Adipocyte (in vitro differentiated cells): ENCODE results near the gene ITGA1.

Source experiments
- DNase-seq: peaks from one replicate; pipeline ENCODE4 v3.0.0-alpha.2; 2015; ENCODE audit warnings: low read depth
- H3K27me3 ChIP-seq: replicated peaks from 2 replicates; pipeline ENCODE4 v1.7.0; 2013; ENCODE audit warnings: mild to moderate bottlenecking, low read length, moderate library complexity; ENCODE audit not compliant: control insufficient read depth, insufficient read depth
- H3K36me3 ChIP-seq: 2 replicates; pipeline ENCODE4 v1.7.0; 2013; ENCODE audit warnings: low read length, mild to moderate bottlenecking, moderate library complexity; ENCODE audit not compliant: control insufficient read depth, insufficient read depth, severe bottlenecking
- H3K4me1 ChIP-seq: 2 replicates; pipeline ENCODE4 v1.7.0; 2013; ENCODE audit warnings: mild to moderate bottlenecking, low read length, moderate library complexity; ENCODE audit not compliant: control insufficient read depth, insufficient read depth
- H3K4me3 ChIP-seq: 2 replicates; pipeline ENCODE4 v1.7.0; 2013; ENCODE audit warnings: mild to moderate bottlenecking, low read length, moderate library complexity
- H3K9ac ChIP-seq: 2 replicates; pipeline ENCODE4 v1.7.0; 2013; ENCODE audit warnings: mild to moderate bottlenecking, low read length, moderate library complexity
- H3K9me3 ChIP-seq: 2 replicates; pipeline ENCODE4 v1.7.0; 2013; ENCODE audit warnings: mild to moderate bottlenecking, low read length, moderate library complexity; ENCODE audit not compliant: control insufficient read depth

ITGA1 gene

GRCh38 chr5:52869391-52869790, 81.7 kb downstream of the ITGA1 start:
- DNase-seq = no peak
- Histone ChIP-seq H3K36me3 (no peaks in the 10 kb centered on the region), H3K27me3 (no peaks in the 10 kb centered on the region), H3K4me3 (no peak overlapping the region), H3K9me3 (peaks cover 2% of the 10 kb centered on the region), H3K4me1 (peaks cover 30% of the 10 kb centered on the region), H3K9ac (no peak overlapping the region)

- H3K36me3 ChIP-seq = no peaks in the 10 kb centered on the region
- peak; percentile 25 for DNase-seq
- H3K4me1 ChIP-seq = peaks cover 20% of the 10 kb centered on the region
- H3K27me3 ChIP-seq = no peaks in the 10 kb centered on the region
- H3K4me3 ChIP-seq = no peak overlapping the region
- H3K9me3 ChIP-seq = peaks cover 2% of the 10 kb centered on the region
- no peak overlapping the region for H3K9ac ChIP-seq
Measured at GRCh38 chr5:52870448-52870847, 82.7 kb downstream of the ITGA1 start.

GRCh38 chr5:52875827-52876226, 88.1 kb downstream of the ITGA1 start:
- Histone ChIP-seq H3K36me3 (no peaks in the 10 kb centered on the region), H3K9me3 (peaks cover 2% of the 10 kb centered on the region), H3K4me1 (peaks cover 3% of the 10 kb centered on the region), H3K4me3 (no peak overlapping the region), H3K27me3 (no peaks in the 10 kb centered on the region), H3K9ac (no peak overlapping the region)
- DNase-seq = no peak

- DNase-seq = no peak
- H3K9ac ChIP-seq = no peak overlapping the region
- H3K36me3 ChIP-seq = no peaks in the 10 kb centered on the region
- H3K9me3 ChIP-seq = peaks cover 2% of the 10 kb centered on the region
- H3K4me1 ChIP-seq = no peaks in the 10 kb centered on the region
- no peak overlapping the region for H3K4me3 ChIP-seq
- no peaks in the 10 kb centered on the region for H3K27me3 ChIP-seq
Measured at GRCh38 chr5:52876456-52876855, 88.7 kb downstream of the ITGA1 start.

GRCh38 chr5:52878656-52879055, 90.9 kb downstream of the ITGA1 start:
- H3K4me3 ChIP-seq = no peak overlapping the region
- H3K36me3 ChIP-seq = no peaks in the 10 kb centered on the region
- H3K9me3 ChIP-seq = peaks cover 2% of the 10 kb centered on the region
- no peaks in the 10 kb centered on the region for H3K4me1 ChIP-seq
- H3K27me3 ChIP-seq = no peaks in the 10 kb centered on the region
- DNase-seq = no peak
- H3K9ac ChIP-seq = no peak overlapping the region

GRCh38 chr5:52880541-52880940, 92.8 kb downstream of the ITGA1 start:
- no peak overlapping the region for H3K4me3 ChIP-seq
- no peak for DNase-seq
- H3K9ac ChIP-seq = no peak overlapping the region
- H3K9me3 ChIP-seq = no peaks in the 10 kb centered on the region
- H3K4me1 ChIP-seq = no peaks in the 10 kb centered on the region
- no peaks in the 10 kb centered on the region for H3K27me3 ChIP-seq
- no peaks in the 10 kb centered on the region for H3K36me3 ChIP-seq

GRCh38 chr5:52881468-52881867, 93.8 kb downstream of the ITGA1 start:
- Histone ChIP-seq H3K9ac (no peak overlapping the region), H3K9me3 (no peaks in the 10 kb centered on the region), H3K4me1 (no peaks in the 10 kb centered on the region), H3K4me3 (no peak overlapping the region), H3K36me3 (no peaks in the 10 kb centered on the region), H3K27me3 (no peaks in the 10 kb centered on the region)
- no peak for DNase-seq

GRCh38 chr5:52883110-52883509, 95.4 kb downstream of the ITGA1 start:
- no peak for DNase-seq

GRCh38 chr5:52884453-52884852, 96.7 kb downstream of the ITGA1 start:
- Histone ChIP-seq H3K9me3 (no peaks in the 10 kb centered on the region), H3K27me3 (no peaks in the 10 kb centered on the region), H3K36me3 (peaks cover 12% of the 10 kb centered on the region), H3K4me3 (no peak overlapping the region), H3K4me1 (no peaks in the 10 kb centered on the region), H3K9ac (no peak overlapping the region)
- no peak for DNase-seq

More at GRCh38 chr5:52883110-52883509, 95.4 kb downstream of the ITGA1 start:
- H3K9ac ChIP-seq = no peak overlapping the region
- H3K27me3 ChIP-seq = no peaks in the 10 kb centered on the region
- H3K4me3 ChIP-seq = no peak overlapping the region
- H3K4me1 ChIP-seq = no peaks in the 10 kb centered on the region
- H3K9me3 ChIP-seq = no peaks in the 10 kb centered on the region
- peaks cover 4% of the 10 kb centered on the region for H3K36me3 ChIP-seq

- Histone ChIP-seq H3K36me3 (peaks cover 12% of the 10 kb centered on the region), H3K27me3 (no peaks in the 10 kb centered on the region), H3K4me1 (no peaks in the 10 kb centered on the region), H3K9me3 (no peaks in the 10 kb centered on the region), H3K4me3 (no peak overlapping the region), H3K9ac (no peak overlapping the region)
- no peak for DNase-seq
Measured at GRCh38 chr5:52885614-52886013, 97.9 kb downstream of the ITGA1 start.

GRCh38 chr5:52886206-52886605, 98.5 kb downstream of the ITGA1 start:
- Histone ChIP-seq H3K27me3 (no peaks in the 10 kb centered on the region), H3K9ac (no peak overlapping the region), H3K4me1 (no peaks in the 10 kb centered on the region), H3K9me3 (no peaks in the 10 kb centered on the region), H3K36me3 (peaks cover 12% of the 10 kb centered on the region), H3K4me3 (no peak overlapping the region)
- no peak for DNase-seq

GRCh38 chr5:52887066-52887465, 99.3 kb downstream of the ITGA1 start:
- Histone ChIP-seq H3K4me1 (no peaks in the 10 kb centered on the region), H3K9me3 (no peaks in the 10 kb centered on the region), H3K36me3 (peaks cover 12% of the 10 kb centered on the region), H3K27me3 (no peaks in the 10 kb centered on the region), H3K4me3 (no peak overlapping the region), H3K9ac (no peak overlapping the region)
- no peak for DNase-seq
